ENCODE measurements around the gene SNTG2.
"Not testable (repeated sequence)": the region's sequence is repeated elsewhere in the genome, so short reads cannot be mapped to it uniquely, and the experiment has no call there.

The SNTG2 gene

DNA sequence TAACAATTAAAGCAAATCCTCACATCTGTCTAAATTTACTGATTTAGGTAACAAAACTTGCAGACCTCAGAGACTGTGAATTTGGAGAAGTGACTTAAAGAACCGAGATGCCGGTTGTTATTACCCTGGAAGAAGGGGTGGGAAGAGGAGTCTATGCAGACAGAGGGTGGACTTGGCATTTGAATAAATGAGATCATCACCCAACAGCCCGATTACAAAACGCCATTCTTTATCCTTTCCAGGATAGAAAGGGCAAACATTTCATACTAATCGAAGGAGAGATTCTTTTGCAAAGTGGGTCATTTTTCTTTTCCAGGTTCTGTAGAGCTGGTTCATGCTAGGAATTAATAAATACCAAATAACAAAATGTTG lies 389.5 kb downstream of the SNTG2 start:
- no peak for DNase-seq

DNA sequence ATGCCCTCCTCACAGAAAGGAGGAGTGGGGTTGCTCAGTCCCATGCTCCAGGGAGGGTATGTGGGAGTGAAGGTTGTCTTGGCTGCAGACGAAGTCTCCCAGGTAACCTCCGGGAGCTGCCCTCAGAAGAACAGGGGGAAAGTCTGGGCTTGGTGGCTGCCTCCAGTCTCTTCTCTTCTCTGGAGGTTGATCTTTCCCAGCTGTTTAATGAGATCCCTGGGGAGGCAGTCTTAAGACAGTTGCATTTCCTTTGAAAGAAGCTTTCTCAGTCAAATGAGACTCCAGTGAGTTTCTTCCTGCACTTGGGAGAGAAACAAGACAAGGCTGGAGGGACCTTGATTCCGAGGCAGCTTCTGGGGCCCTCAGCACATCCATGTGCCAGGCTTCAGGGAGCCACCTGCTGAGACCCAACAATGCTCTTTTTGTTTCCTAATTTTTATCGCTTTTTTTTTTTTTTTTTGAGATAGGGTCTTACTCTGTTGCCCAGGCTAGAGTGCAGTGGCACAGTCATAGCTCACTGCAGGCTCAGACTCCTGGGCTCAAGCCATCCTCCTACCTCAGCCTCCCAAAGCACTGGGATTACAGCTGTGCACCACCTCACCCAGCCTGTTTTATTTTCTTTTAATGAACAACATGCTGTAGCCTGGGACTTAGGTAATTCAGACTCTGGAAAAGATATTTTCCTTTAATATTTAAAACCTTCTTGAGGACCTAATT lies 390.9 kb downstream of the SNTG2 start:
- no peak for DNase-seq

DNA sequence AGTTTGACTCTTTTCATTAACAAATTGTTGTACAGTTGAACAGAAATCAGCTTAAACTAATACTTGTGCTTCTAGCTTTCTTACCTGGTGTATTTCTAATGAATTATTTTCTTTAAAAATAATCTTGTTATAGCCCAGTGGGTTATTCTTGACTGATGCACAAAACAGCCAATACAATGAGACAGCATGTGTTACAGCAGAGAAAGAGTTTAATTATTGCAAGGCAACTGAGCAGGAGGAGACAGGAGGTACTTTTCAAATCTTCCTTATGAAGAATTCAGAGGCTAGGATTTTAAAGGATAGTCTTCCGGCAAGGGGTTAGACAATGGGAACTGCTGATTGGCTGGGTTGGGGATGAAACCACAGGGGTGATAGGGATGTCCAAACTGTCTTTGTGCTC lies 398.1 kb downstream of the SNTG2 start:
- no peak for DNase-seq

DNA sequence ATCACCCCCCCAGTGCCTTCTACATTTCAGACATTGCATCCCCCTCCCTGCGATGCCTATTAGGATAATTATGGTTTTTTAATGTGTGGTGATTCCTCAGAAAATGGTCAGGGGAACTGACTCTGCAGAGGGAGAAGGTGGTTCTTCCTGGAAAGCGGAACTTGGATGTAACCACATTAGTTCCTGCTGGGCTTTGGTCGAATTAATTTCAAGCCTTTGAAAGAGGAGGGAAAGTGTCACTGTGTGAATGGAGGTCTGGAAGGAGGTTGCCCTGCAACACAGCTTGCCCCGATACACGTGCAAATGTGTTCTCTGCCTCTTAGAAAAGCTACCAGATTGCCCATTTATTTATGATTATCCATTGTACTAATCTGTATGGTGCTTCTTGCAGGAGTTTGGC lies 399.5 kb downstream of the SNTG2 start:
- DNase-seq = peak in 1 of 2 donors; percentile 16

DNA sequence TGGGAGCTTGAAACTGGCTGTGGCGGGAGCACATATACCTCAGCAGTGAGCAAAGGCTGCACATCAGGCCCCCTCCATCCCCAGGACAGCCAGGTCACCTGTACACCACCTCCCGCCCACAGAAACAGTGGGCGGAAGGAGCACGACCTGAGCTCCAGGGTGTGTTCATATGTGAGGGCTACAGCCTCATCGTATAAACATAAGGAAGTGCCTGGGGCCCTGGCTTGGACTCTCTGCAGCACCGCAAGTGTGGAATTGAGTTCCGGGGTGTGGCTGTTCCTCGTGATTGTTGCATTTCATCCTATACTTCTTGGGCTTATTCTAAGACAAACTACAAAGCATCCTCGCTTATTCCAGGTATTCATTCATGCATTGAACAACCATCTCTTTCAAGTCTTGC lies 402.5 kb downstream of the SNTG2 start:
- DNase-seq = no peak

DNA sequence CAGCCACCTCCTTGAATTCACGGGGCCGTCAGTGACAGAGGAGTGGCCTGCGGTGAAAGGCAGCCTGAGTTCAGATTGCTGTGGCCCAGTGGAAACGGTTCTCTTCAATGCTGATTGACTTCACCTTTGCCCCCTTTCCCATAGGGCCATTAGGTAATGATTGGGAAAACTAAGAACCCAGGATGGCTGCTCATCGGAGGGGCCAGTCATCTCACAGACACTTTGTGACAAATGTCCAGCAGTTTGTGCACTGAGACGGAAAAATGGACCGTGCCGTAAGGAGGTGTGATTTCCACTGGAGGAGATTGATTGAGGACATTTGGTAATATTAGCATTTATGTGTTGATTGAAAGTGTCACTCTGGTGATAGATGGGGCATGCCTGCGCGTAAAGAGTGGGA lies 402.9 kb downstream of the SNTG2 start:
- DNase-seq = no peak

DNA sequence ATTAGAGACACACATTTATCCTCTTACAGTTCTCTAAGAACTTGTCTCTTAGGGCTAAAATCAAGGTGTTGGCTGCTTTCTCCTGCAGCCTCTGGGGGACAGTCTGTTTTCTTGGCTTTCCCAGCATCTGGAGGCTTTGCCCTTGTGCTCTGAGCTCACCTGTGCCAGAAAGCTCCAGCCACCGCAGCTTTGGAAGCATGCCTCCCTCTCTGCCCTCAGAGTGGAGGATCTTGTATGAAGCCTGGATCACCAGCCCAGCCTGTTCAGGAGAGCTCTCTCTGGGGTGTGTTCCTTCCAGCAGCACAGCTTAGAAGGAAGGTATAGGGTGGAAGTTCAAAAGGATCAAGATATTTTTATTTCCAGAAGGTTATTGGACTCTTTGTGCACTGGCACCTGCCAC lies 409.5 kb downstream of the SNTG2 start:
- no peak for DNase-seq

DNA sequence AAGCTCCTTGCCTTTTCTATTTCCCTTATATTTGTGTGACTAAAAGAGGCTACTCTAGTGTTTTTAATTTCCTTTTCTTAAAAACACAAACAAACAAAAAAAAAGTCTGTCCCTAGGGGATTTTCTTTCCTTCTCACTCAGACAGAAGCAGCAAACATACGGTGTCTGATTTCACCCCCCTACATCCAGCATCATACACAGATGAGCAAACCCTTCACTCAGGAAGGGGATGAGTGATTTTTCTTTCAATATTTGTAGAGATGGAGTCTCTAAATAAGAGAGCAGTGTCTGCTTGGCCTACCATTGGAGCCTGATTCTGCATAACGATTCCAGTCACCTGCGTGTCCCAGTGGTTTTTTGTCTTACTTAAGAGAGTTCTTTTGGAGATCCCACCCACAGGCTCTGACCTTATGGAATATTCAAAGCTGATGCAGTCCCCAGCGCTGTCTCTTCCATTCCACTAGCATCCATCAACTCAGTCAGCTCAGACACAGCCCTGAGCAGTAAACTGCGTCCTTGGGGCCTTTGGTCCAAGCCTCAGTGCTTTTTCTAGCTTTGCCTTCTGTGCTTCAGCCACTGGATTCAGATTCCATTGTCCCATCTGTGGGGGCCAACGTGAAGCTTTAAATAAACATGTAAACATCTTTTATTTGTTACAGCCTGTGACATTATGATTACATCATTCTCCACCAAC lies 410.1 kb downstream of the SNTG2 start:
- no peak for DNase-seq

DNA sequence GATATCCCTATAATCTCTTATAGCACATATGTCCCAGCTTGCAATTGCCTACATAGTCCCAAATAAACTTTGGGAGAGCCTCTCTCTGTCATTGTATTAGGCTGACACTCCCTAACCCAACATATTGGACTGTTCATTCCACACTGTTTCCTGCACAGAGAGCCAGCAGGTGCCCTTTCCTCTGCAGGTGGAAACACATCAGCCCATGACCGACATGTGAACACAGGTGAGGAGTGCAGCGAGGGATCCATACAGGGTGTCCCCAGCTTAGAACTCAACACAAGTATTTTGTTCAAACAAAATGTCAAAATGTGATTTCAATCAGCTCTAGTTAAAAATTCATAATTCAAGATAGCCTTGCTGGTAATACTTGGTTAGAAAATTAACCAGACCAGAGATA lies 412.7 kb downstream of the SNTG2 start:
- DNase-seq = no peak

DNA sequence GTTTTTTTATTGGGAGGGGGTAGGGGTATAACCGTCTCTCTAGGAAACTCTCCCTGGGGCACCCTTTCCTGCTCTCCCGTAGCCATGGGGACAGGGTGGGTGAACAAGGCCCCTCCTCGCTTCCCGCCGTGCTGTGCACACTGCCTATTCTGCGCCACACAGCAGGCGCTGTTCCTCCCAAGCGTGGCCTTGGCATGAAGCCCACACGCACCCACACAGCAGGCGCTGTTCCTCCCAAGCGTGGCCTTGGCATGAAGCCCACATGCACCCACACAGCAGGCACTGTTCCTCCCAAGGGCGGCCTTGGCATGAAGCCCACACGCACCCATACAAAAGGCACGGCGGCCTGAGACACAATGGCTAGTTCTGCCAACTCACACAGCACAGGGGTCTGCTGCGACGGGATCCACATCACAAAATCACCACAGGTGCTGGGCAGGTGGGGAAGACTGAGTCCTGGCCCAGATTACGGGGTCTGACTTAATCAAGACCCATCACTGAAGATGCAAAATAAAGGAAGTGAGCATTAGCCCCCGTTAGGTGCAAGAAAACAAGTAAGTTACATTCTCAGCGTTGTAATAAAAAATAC lies 416.0 kb downstream of the SNTG2 start:
- DNase-seq = peak; percentile 66 to 75

DNA sequence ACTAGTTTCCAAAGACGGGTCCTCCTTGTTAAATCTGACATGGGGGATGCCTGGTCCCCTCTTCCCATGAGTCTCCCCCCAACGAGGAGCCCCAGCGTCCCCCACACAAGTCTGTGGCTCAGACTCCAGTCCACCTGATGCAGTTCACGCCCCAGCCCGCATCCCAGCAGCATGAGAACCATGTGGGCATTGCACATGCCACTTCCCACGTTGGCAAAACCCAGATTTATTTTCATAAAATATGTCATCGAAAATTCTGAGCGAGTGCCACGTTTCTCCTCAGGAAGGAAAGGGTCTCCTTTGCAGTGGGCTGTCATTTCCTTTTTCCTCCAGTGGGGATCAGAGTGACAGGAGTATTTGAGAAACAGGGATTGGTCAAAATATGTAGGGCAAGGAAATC lies 417.0 kb downstream of the SNTG2 start:
- DNase-seq = no peak

DNA sequence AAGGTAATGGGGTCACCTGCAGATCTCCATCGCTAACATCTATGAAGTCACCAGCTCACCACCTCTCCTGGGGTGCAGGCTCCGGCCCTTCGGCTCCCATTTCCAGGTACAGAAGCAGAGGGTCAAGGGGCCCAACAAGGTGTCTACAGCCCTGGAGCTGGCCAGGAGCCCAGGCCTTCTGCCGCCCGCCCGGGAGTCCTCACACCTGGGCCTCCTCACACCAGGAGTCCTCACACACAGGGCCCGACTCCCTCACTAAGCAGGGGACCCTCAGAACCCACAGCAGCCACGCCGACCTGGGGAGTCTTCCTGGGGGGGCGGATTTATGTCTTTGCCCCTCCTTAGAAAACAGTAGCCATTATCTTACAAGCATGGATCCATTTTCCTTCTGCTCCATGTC lies 419.3 kb downstream of the SNTG2 start:
- no peak for DNase-seq

DNA sequence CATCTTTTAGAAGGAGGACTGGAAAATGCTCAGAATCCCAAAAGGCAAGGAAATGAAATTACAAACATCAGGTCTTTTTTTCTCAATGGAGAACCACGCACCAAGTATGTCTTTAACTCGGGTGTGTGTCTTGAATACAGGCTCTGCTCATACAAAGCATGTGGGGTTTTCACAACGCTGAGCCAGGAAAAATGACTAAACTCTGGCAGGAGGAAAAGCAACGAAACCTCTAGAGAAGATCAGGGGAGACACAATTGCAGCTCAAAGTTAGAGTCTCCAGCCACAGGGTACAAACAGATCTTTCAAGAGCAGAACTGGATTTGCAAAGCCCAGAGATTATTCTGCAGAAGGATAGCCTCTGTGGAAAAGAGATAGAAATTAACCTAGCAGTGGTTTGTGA lies 419.8 kb downstream of the SNTG2 start:
- no peak for DNase-seq

DNA sequence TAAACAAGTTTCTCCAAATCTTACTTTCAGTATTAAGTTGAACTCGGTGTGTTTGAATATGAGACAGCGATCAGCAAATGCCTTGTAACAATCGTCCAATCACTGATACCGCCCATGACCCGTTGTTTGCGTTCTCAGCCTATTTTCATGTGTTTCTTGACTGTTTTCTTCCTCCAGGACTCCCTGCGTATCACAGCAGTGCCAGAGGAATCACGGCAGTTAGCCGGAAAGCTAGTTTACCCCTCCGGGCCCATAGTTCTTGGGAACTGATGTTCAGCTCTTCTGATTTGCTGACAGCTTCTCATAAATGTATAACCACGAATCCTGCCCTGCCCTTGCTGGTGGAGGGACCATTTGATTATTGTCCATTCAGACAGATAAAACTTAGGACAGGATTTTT lies 420.4 kb downstream of the SNTG2 start:
- no peak for DNase-seq

DNA sequence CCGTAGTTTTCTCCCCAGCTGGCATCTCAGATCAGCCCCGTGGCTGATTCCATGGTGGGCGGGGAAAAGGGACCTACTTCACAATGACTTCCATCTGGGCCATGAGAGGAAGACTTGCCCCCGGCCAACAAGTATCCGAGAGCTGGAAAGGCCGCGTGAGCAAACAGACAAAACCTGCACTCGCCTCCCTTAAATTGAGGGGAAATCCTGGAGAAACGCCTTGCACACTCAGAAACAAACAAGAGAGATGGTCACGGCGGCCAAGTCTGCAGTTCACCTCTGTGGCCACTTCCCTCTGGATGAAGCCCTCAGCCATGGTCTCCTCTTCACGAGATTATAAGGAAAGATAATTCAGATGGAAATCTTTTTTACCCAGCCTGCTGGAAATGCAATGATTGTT lies 423.2 kb downstream of the SNTG2 start:
- DNase-seq = no peak

DNA sequence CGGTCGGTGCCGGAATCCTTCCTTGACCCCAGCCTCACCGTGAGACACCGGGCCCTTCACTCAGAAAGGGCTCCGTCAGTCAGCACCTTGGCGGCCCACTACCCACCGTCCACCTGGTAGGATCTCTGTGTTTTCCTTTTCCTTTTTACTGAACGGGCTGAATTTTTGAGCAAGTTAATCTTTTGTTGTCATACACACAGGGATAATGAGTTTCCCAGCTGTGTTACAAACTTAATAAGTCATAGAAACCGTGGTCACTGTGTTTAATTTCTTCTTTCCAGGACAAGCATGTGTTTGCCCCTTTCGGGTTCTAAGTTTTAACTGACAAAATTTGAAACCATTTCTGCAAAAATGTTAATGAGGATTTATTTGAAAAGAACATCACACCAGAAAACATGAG lies 423.6 kb downstream of the SNTG2 start:
- no peak for DNase-seq

DNA sequence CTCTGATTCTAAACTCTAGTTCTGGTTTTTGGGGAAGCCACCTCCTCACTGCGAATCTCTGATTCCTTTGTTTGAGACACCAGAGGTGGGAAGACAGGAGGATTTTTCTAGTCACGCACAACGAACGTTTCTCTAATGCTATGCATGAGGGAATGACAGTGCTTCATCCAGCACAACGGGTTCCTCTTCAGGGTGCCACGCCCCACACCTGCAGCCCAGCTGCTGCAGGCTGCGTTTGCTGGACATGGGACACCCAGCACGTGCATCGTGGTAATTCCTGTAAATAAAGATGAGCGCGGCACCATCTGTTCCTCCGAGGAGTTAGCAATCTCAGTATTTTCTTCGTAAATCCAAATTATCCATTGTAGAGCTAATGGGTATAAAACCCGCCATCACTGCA lies 425.1 kb downstream of the SNTG2 start:
- DNase-seq = no peak

DNA sequence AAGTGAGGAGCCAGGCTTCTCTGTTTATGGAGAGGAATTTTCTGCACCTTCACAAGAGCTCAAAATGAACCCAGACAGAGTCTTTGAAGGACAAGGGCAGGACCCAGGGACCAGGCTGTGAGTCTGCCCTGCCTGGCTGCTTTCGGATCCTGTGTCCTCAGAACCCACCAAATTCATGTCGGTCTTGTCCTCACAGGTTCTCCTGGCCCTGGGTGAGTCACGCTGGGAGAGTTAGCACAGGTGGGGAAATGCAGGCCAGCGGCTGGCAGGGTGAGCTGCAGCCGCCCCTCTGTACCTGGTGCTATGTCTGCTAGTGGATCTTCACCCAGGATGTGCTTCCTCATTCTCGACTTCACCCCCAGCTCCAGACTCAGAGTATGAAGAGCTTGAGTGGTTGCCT lies 426.8 kb downstream of the SNTG2 start:
- DNase-seq = no peak

DNA sequence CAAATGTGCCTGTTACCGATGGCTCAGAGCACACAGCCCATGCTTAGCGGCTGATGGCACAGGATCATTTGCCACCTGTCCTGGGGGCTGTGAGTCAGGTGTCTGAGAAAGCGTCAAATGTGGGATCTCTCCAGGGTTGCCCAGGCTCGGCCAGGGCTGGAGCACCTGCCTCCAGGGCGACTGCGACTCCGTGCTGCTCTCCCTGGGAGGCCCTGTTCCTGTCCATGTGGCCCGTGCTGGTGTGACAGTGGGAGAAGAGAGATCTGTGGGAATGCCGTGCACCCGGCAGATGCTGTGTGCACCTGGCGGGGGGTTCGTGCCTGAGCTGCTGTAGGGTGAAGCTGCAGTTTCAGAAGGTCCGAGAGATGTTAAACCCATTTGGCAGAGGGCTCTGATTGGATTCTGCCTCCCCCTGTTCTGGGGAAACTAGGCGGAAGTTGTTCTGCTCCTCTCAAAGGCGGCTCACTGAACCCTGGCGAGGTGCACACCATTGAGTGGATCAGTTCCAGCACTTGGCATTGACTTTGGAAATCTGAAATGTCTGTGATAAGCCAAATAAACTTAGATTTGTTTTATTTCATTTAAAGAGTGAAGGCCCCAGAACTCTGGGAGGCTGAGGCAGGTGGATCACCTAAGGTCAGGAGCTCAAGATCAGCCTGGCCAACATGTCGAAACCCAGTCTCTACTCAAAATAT lies 428.0 kb downstream of the SNTG2 start:
- DNase-seq = no peak

DNA sequence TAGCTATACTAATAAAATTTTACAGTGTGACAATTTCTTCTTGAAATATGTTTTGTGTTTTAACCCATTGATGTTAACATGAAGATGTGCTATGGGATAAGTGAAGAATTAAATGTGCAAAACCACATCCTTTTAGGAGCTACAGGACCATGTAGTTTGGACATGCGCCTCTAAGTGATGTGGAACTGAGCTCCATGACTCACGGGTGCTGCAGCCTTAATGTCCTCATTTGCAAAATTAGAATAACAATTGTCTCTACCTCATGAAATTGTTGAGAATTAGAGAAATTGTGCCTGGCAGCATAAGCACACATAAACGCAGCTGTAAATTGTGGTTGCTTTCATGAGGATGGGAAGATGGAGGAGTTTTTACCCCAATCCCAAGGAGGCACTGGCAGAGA lies 431.0 kb downstream of the SNTG2 start:
- DNase-seq = no peak

DNA sequence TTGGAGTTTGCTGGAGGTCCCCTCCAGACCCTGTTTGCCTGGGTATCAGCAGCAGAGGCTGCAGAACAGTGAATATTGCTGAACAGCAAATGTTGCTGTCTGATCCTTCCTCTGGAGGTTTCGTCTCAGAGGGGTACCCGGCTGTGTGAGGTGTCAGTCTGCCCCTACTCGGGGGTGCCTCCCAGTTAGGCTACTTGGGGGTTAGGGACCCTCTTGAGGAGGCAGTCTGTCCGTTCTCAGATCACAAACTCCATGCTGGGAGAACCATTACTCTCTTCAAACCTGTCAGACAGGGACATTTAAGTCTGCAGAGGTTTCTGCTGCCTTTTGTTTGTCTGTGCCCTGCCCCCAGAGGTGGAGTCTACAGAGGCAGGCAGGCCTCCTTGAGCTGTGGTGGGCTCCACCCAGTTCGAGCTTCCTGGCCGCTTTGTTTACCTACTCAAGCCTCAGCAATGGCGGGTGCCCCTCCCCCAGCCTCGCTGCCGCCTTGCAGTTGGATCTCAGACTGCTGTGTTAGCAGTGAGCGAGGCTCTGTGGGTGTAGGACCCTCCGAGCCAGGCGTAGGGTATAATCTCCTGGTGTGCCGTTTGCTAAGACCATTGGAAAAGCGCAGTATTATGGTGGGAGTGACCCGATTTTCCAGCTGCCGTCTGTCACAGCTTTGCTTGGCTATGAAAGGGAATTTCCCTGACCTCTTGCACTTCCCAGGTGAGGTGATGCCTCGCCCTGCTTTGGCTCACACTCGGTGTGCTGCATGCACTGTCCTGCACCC lies 437.5 kb downstream of the SNTG2 start:
- not testable (repeated sequence) for DNase-seq

DNA sequence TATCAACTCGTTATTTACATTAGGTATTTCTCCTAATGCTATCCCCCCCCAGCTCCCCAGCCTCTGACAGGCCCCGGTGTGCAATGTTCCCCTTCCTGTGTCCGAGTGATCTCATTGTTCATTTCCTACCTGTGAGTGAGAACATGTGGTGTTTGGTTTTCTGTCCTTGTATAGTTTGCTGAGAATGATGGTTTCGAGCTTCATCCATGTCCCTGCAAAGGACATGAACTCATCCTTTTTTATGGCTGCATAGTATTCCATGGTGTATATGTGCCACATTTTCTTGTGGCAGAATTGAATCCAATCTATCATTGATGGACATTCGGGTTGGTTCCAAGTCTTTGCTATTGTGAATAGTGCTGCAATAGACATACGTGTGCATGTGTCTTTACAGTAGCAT lies 439.5 kb downstream of the SNTG2 start:
- DNase-seq = not testable (repeated sequence)

DNA sequence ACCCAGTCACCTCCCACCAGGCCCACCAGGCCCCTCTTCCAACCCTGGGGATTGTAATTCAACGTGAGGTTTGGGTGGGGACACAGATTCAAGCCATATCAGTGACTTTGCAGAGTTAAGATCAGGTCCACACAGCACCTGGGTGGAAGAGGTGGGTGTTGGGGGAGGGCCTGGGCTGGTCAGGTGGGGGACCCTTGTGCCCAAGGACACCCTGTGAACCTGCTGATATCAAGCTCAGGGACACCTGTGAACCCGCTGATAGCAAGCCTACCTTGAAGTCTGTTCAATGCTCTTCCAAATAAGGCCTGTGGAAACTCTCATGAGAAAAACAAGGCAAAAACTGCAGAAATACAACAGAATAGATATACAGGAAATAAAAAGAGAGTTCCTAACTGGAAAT lies 442.7 kb downstream of the SNTG2 start:
- DNase-seq = no peak

Measured in inflammatory macrophage (primary cell).